Glomerular endothelial cell (primary cell): Measurements from ENCODE around the gene SLC12A2. TPM values are rescaled to one million over a fixed set of nuclear protein-coding genes. Genes with fewer than 3 reads are reported as not detected.

Source experiments
- DNase-seq: peaks from one replicate; pipeline ENCODE4 v3.0.0-alpha.2; 2011; ENCODE audit warnings: low read depth, low spot score; ENCODE audit errors: extremely low read depth
- total RNA-seq: library from RNA; depleted of rRNA; stranded (reverse); fragments of >200 nt; gene quantifications from 2 replicates; pipeline ENCODE4 v1.2.3, GENCODE V29; 2015

The SLC12A2 gene
- total RNA-seq, 1 donor from 2014 or later: 136 TPM

DNA sequence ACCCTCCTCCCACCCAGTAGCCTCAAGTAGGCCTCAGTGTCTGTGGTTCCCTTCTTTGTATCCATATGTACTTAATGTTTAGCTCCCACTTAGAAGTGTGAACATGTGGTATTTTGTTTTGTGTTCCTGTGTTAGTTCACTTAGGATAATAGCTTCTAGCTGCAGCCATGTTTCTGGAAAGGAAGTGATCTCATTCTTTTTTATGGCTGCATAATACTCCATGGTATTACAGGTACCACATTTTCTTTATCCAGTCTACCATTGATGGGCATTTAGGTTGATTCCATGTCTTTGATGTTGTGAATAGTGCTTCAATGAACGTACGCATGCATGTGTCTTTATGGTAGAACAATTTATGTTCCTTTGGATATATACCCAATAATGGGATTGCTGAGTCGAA, 74.8 kb downstream of the SLC12A2 start:
- DNase-seq: no peak

DNA sequence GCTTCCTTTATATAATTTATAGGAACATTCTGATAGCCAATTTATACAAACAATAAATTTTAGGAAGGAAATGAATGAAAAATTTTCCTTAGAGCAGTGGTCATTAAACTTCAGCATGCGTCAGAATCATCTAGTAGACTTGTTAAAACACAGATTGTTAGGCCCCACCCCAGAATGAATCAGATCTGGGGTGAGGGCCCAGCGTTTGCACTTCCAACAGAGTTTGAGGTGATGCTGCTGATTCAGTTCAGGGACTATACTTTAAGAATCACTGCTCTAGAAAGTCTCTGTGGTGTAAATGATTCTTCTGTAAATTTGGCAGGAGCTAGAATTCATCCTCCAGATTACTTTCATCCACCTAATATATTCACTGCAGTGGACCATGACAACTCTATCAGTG, 80.4 kb downstream of the SLC12A2 start:
- no peak for DNase-seq

DNA sequence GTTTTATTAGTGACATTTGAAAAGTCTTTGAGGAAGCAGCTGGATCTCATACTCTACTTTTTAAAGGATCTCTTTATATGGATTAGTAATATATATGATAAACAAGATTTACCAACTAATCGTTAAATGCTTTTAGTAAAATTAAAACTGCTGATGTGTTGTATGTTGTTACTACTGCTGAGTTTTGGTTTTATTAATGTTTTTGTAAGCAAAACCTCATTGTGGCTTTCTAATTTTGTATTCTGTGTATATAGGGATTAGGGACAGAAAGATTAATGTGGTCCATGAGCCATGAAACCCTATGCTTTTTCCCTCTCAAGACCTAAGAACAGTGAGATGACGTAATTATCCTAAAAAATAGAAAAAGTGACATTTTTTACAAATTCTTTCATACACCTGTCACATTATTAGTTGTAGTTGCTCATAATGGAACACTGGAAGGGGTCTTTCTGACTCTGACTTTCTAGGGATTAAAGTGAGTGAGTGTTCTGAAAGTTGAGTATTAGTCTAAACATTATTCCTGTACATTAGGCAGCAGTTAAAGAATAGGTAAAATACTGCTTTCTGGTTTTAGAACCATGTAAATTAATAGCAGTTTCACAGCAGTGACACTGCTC, 85.9 kb downstream of the SLC12A2 start:
- no peak for DNase-seq

DNA sequence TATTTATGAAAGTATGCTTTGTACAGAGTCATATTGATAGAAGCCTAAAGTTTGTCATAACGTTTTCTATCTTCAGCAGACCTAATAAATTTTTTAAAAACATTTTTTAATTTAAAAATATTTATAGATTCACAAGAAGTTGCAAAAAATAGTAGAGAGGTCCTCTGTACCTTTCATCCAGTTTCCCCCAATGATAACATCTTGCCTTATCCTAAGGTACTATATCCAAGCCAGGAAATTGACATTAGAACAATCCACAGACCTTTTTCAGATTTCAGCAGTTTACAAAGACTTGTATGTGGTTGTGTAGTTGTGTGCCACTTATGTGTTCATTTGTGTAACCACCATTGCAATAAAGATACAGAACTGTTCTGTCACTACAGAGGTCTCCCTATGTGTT, 88.5 kb downstream of the SLC12A2 start:
- DNase-seq: no peak

DNA sequence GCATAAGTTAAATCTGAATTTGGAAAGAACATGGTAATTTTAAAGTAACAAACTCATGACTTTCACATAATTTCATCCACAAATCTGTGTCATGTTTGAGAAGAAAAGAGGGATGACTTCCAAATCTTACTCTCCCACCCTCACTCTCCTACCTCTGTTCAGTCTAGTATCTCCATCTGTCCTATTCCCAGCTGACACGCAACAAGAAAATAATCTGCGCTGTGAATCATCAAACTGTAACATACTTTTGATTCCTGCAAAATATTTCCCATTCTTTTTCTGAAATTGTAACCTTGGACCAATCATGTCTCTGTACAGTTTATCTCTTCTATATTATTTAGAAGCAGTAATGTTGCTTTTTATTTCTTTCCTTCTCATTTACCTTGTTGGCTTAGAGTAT, 91.4 kb downstream of the SLC12A2 start:
- no peak for DNase-seq

DNA sequence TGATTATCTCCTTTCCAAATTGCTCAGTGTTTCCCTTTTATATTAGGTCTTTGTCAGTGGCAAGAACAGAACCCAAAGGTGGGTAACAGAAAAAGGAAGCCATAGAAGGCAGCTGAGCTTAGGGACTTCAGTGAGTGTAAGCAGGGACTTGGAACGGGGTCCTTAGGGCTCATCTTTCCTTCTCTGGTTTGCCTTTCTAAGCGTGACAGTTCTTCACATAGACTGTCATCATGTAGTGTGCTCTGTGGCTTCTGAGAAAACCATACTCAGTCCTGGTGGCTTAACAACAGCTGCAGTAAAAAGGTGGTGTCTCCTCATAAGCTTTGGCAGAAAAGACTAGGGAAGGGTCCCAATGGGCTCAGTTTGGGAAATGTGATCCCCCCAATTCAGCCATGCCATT, 108.8 kb downstream of the SLC12A2 start:
- no peak for DNase-seq

DNA sequence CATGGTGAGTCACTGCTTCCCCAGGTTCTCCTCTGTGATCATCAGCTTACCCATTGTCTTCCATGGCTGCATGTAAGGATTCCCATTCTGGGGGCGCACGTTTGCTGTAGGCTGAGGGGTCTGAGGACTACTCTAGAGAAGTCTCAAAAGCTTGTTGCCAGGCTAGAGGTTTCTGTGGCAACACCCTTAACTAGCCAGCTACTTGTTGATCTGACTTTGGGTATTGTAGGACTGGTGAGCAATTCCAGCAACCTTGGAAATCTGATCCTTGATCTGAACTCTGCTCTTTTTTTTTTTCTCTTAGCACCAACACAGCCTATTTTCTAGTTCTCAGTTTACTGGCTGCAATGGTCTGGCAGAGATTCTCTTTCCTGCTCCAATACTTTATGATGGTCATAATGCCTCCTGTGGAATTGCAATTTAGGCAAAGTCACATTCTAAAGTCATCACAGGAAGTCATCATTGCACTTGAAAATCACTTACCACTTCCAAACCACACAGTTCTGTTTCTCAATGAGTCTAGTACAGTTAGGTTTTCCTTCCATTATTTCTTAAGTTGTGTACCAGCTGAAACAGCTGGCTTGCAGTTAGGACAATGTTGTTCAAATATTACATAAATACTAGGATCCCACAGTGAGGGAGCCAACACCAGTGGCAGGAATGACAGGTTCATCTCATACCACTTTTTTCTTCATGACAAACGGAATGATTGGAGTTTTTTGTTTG, 110.3 kb downstream of the SLC12A2 start:
- no peak for DNase-seq

DNA sequence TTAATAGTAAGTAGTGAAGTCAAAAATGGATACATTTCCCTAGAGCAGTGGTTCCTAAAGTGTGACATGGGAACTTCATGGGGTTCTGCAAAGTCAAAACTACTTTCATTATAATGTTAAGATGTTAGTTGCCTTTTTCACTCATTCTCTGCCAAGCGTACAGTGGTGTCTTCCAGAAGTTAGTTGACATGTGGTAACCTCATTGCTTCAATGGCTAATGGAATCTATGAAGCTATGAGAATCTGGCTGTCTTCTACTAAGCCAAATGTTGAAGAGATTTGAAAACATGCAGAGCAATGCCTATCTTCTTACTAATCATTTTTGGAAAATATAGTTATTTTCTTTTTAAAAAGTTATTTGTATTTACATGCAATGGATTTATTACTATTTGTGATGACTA, 111.8 kb downstream of the SLC12A2 start:
- DNase-seq: no peak

DNA sequence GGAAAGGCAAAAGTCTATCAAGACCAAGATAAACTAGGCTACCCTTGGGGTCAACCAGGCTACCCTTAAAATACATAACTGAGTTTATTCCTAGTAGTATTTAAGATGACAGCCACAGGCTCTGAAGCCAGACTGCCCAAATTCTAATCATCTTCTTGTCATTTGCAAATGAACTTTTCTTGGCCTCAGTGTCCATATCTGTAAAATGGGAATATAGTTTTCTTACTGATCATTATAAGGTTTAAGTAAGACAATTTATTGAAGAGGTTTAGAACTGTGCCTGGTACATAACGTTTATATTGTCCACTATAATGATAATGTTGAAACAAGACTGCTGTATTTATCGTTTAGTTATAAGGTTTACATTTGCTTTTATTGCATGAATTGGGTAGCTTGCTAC, 112.5 kb downstream of the SLC12A2 start:
- DNase-seq: no peak

DNA sequence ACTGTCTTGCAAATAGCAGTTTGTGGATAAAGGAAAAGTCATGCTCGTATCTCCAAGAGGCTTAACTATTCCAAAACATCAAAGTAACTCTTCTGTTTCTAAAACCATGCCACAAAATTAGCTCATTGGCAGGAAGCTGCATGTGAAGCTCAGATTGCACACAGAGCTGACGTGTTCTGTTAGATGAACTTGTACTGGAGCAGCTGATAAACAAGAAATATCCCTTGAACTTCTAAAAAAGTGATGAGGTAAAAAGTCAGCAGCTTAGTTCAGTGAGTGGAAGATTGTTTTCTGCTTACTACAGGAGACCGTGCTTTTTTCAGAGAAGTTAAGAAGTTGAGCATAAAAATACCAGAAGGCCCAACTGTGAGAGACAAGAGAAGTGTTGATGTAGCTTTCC, 113.2 kb downstream of the SLC12A2 start:
- no peak for DNase-seq

DNA sequence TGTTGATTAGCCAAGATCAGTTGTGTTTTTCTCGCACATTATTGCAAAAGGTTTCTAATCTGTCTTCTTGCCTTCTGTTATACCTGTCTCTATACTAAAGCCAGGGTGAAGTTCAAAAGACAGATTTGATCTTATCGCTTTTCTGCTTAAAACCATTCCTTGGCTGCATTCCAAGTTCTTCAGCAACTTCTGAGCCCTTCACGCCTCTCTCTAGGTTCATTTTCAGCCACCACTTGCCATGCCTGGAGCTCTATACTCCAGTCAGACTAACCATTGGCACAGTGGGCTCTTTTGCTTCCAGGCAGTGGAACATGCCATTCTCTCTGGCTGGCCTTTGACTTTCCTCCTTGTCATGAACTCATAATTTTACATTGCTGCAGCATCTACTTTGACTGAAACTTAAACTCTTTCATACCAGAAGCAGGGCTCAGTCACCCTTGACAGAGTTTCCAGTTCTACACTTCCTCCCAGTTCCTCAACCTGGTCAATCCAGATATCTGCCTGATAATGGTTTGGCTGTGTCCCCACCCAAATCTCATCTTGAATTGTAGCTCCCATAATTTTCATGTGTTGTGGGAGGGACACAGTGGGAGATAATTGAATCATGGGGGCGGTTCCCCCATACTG, 114.4 kb downstream of the SLC12A2 start:
- DNase-seq: no peak

DNA sequence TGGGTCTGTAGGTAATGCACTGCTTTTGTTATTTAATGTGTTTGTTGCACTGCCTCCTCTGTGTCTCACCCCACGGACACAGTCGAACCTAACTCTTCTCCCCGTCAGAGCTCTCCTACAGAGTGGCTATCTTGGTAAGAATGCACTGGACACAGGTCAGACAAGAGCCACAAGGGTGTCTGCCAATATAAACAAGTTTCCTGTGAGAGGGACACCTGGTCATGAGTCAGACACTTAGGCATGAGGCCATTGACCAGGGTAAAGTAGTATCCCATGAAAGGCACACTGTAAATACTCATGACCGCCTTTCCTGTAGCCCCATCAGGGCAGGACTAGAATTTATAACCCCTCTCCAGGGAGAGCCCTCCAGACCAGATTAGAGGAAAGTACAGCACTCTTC, 115.5 kb downstream of the SLC12A2 start:
- DNase-seq: peak; percentile 27

DNA sequence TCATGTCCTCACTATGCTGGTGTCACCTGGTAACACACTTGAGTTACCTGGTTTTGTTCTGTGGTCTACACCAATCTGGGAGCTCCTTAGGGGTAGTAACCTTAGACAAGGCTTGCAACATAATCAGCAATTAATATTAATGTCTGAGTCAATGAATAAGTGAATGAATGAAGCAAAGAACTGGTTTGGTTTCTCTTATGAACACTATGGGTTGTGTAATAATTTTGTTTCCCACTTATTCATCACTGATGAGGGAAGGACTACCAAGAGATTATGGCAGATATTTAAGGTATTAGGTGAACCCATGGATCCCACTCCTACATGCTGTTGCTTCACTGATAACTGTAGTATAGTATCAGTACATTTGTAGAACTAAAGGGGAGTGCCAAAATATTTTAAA, 116.0 kb downstream of the SLC12A2 start:
- no peak for DNase-seq

DNA sequence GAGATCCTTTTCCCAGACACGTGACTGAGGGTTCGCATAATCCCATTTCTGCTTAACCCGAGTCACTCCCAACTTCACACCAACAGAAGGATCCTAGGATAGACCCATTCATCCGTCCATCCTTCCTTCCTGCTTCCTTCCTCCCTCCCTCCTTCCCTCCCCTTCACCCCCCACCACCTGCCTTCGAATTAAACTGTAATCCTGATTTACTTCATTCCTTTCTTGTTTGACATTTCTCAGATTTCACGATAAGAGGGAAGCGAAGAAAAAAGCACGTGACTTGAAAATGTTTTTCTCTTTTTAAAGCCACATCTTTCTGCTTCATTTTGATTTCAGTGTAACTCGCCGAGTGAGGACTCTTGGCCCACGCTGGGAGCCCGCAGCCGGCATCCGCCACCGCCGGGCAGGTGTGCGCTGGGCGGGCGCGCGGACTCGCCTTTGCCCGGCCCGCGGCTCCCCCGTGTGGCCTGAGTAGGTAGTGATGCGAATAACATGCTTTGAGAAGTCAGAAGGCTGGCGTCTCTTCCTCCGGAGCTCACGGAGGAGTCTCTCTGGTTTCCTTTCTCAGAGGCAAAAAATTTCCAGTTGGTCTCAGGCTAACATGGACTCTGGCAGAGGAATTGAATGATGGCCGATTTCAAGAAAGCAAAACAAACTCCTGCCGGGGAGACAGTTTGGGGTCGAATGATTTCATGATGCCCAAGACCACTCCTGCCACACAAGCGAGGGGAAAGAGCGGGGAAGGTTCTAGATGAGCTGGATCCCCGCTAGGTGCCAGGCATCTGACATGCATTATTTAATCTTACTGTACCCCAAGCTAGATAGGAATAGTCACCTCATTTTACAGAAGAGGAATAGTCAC, 117.7 kb downstream of the SLC12A2 start:
- DNase-seq: no peak

DNA sequence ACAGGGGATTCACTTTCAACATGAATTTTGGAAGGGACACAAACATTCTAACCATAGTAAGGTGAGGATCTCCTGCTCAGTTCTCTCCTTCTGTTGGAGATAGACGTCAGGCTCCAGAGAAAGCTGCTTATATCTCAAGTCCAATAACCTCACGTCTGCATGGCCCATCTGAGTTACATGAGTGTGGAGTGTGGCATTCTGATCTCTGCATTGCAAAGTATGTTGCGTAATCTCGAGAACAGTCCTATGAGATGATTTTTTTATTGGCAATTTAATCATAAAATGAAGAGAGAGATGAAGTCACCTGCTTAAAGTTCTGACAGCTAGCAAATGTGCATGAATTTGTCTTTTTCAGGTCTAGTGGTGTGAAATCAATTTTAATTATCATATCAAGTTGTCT, 118.8 kb downstream of the SLC12A2 start:
- DNase-seq: no peak

DNA sequence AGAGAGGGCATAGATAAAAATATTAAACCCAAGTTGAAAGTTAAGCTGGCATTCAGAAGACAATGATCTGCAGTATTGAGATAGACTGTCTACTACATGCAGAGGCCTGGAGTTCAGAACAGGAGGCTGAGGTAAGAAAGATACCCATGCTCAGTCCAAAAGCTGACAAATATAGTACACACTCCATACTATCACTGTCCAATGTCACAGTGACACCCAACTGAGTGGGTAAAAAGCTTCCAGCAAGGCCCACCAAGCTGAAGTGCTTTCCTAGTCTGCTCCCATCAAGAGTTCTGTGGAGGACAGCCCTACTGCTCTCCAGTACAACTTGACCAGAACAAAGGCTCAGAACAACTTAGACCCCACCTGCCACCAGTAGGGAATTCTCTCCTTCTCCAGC, 124.9 kb downstream of the SLC12A2 start:
- no peak for DNase-seq

DNA sequence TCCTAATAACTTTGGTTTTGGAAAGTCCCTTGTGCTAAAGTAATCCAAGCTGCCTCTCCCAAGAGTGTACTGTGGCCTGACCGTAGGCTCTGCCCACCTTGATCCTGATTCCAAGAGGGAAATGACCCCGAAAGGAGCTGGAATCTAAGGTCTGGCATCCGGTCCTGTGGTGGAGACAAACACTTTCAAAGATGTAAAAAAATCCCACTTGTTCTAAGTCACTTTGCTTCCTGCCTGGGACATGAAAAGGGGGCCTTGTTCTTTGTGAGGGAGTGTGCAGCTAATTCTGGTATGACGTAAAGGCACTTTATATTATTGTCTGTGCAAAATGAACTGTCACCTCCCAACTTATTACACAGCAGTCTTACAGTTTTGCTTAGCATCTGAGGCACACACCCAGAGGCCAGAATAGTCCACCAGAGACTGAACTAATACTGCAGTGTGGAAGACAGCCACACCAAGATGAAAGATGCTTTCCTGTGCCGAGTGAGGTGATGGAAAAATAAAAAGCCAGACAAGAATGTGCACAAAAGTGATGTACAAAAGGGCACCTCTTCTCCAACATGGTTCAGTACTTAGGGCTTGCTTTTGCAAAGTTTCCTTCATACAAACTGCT, 128.7 kb downstream of the SLC12A2 start:
- DNase-seq: no peak

DNA sequence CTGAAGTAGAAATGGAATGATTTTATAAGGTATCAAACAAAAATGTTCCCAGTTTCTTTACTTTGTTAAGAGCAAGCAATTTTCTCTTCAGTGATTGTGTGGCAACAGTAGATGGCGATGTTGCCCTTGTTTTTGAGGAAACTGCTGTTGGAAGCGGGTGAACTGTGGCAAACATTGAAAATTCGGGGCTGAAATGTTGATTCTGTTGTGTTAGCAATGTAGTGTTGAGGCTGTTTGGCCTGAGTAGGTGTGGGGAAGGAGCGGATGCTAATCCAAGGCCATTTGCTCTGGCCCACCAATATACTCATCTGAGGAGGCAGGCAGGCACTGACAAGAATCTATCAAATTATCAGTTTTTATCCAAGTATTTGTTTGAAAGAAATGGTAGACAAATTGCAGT, 129.8 kb downstream of the SLC12A2 start:
- DNase-seq: peak; percentile 37

DNA sequence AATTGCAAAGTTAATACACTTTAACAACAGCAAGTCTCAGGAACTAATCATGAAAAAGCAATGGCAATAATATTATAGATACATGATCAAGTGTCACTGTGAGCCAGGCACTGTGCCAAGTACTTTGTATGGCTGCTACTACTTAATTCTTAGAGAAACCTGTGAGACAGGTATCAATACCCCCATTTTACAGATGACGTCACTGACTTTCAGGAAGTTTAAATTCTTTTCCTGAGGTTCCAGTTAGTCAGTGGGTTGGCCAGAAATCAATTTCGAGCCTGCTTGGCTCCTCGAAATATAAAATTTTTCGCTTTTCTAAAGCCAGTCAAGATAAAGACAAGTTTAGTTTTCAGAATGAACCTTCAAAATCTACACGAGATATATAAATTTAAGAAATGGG, 130.3 kb downstream of the SLC12A2 start:
- no peak for DNase-seq

DNA sequence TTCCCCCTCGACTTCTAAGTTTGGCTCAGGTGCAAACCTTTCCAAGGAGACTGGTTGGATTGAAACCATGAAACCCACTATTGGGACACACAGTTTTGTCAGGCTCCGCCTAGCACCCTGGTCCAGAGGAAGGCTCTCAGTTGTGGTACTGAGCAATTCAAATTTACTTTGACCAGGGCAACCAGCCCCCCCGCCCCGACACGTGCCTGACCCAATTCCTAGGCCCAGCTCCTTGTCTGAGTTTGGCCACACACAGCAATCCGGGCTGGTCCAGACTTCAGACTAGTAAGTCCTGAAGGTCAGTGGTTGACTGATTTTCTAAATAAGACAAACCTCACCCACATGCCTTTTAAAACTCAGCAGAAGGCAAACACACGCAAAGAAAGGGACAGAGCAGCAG, 132.7 kb downstream of the SLC12A2 start:
- no peak for DNase-seq
